Activated B cell treated with CpG ODN at 0.5 μM for 24 hours (primary cell): ENCODE data around the gene RAD51B. TPM values are rescaled to one million over a fixed set of nuclear protein-coding genes. Genes with fewer than 3 reads are reported as not detected.

ENCODE experiments used
- ATAC-seq: fragments of 200-7000 bp; cut with Tn5 transposase; one replicate; pipeline ENCODE4 v1.10.0; 2021; ENCODE audit warnings: low read depth, mild to moderate bottlenecking, moderate library complexity
- CTCF ChIA-PET: fragments of 350-600 bp; sonication (Branson Sonifier 250); formaldehyde crosslinking; loops from one replicate; lab custom pipeline; 2021; ENCODE audit warnings: antibody characterized with exemption; lab: Charles Lee
- POLR2A ChIA-PET: fragments of 350-600 bp; sonication (Branson Sonifier 250); formaldehyde crosslinking; loops from one replicate; lab custom pipeline; 2021; ENCODE audit warnings: antibody characterized with exemption; lab: Charles Lee
- DNase-seq: peaks from one replicate; pipeline ENCODE4 v3.0.0; 2022
- H3K27ac Mint-ChIP-seq: one replicate; pipeline ENCODE4 v1.8.0; 2020; ENCODE audit warnings: mixed read lengths
- H3K27me3 Mint-ChIP-seq: one replicate; pipeline ENCODE4 v1.8.0; 2021; ENCODE audit warnings: mixed read lengths
- H3K36me3 Mint-ChIP-seq: one replicate; pipeline ENCODE4 v1.8.0; 2021; ENCODE audit warnings: low read depth, mixed read lengths
- H3K4me1 Mint-ChIP-seq: one replicate; pipeline ENCODE4 v1.8.0; 2021; ENCODE audit warnings: mixed read lengths
- H3K4me3 Mint-ChIP-seq: one replicate; pipeline ENCODE4 v1.8.0; 2020; ENCODE audit warnings: mild to moderate bottlenecking, mixed read lengths
- H3K9me3 Mint-ChIP-seq: one replicate; pipeline ENCODE4 v1.8.0; 2020; ENCODE audit warnings: mixed read lengths
- CTCF ChIP-seq: fragments of 200-600 bp; IDR thresholded peaks from one replicate; pipeline ENCODE4 v1.8.0; 2022; ENCODE audit warnings: antibody characterized with exemption, mild to moderate bottlenecking
- intact Hi-C: fragments of 100-400 bp; cut with micrococcal nuclease; formaldehyde crosslinking; loops from one replicate; pipeline ENCODE4 v1.15.1; 2024
- total RNA-seq: library from RNA; stranded (reverse); gene quantifications from 2 replicates; pipeline ENCODE4 v1.2.3, GENCODE V29; 2022

Gene RAD51B
- total RNA-seq, 1 donor from 2014 or later: 53.9 TPM

GRCh38 chr14:68521961-68522509, 702.5 kb downstream of the RAD51B start:
- intact Hi-C loops: no loop called here
- POLR2A ChIA-PET: interaction anchor here (1.1 to 9.1 kb wide), 7 partner anchors 9 to 271 kb away, joined by 3 to 74 read pairs (median 4); partner anchors contain the start of gene ZFP36L1
- DNase-seq: no peak
- CTCF ChIA-PET: no interaction called here
- no peak for ATAC-seq
- no peak overlapping the region for H3K4me3 Mint-ChIP-seq
- no peak overlapping the region for H3K27ac Mint-ChIP-seq
- no peaks in the 10 kb centered on the region for H3K36me3 Mint-ChIP-seq
- peaks cover 61% of the 10 kb centered on the region for H3K4me1 Mint-ChIP-seq
- no peak for TF ChIP-seq CTCF
- H3K9me3 Mint-ChIP-seq: peaks cover 3% of the 10 kb centered on the region
- H3K27me3 Mint-ChIP-seq: no peaks in the 10 kb centered on the region

- Mint-ChIP-seq H3K36me3 (no peaks in the 10 kb centered on the region), H3K27ac (peak overlapping the region; percentile 26), H3K27me3 (no peaks in the 10 kb centered on the region), H3K4me3 (no peak overlapping the region), H3K4me1 (peaks cover 65% of the 10 kb centered on the region), H3K9me3 (peaks cover 3% of the 10 kb centered on the region)
- no peak for TF ChIP-seq CTCF
- ATAC-seq (no peak), DNase-seq (no peak)
- intact Hi-C loops: no loop called here
- POLR2A ChIA-PET: interaction anchor here (0.6 to 9.1 kb wide), 10 partner anchors 9 to 293 kb away, joined by 3 to 74 read pairs (median 3); partner anchors contain the start of gene ZFP36L1
- CTCF ChIA-PET: no interaction called here
Observed at GRCh38 chr14:68522510-68523325, 703.1 kb downstream of the RAD51B start.

- H3K4me1 Mint-ChIP-seq: peaks cover 66% of the 10 kb centered on the region
- no peak for ATAC-seq
- POLR2A ChIA-PET: interaction anchor here (0.7 to 9.1 kb wide), 7 partner anchors 10 to 292 kb away, joined by 3 to 74 read pairs (median 4); no protein-coding TSS in a partner anchor
Observed at GRCh38 chr14:68523326-68523610, 703.7 kb downstream of the RAD51B start.

GRCh38 chr14:68523989-68524725, 704.6 kb downstream of the RAD51B start:
- ATAC-seq: no peak
- Mint-ChIP-seq H3K36me3 (no peaks in the 10 kb centered on the region), H3K27me3 (no peaks in the 10 kb centered on the region), H3K4me3 (no peak overlapping the region), H3K27ac (no peak overlapping the region), H3K4me1 (peaks cover 69% of the 10 kb centered on the region), H3K9me3 (peaks cover 5% of the 10 kb centered on the region)
- intact Hi-C loops: no loop called here
- ChIA-PET CTCF (no interaction called here), POLR2A (interaction anchor here (0.6 to 9.1 kb wide), 4 partner anchors 16 to 263 kb away, joined by 3 to 74 read pairs (median 6); no protein-coding TSS in a partner anchor)
- TF ChIP-seq CTCF: no peak
- DNase-seq: no peak

More at GRCh38 chr14:68523326-68523610, 703.7 kb downstream of the RAD51B start:
- Mint-ChIP-seq H3K27me3 (no peaks in the 10 kb centered on the region), H3K9me3 (peaks cover 5% of the 10 kb centered on the region), H3K27ac (peak overlapping the region; percentile 31), H3K4me3 (no peak overlapping the region), H3K36me3 (no peaks in the 10 kb centered on the region)
- CTCF ChIA-PET: no interaction called here
- no peak for DNase-seq
- TF ChIP-seq CTCF: no peak
- intact Hi-C loops: no loop called here
